Limb (tissue), 2 donors: Measurements from ENCODE around the gene CRCP.
A peak's percentile ranks its signal among the peaks of the same experiment; 100 is the strongest.
"Not testable (repeated sequence)": the region's sequence is repeated elsewhere in the genome, so short reads cannot be mapped to it uniquely, and the experiment has no call there.

Experiments
- DNase-seq, 2 donors: peaks; one replicate each; pipeline ENCODE4 v3.0.0-alpha.2; 2016; ENCODE audit errors: extremely low spot score in 2 of 2

CRCP gene

GRCh38 chr7:66105263-66105748 is 9.3 kb upstream of the CRCP start:
- no peak for DNase-seq

GRCh38 chr7:66108410-66108809 is 6.2 kb upstream of the CRCP start:
- DNase-seq: not testable (repeated sequence)

- DNase-seq: no peak
Measured at GRCh38 chr7:66110856-66111255, 3.8 kb upstream of the CRCP start.

- not testable (repeated sequence) for DNase-seq
Measured at GRCh38 chr7:66116680-66117420, 2.2 kb downstream of the CRCP start.

GRCh38 chr7:66118603-66119002 is 4.0 kb downstream of the CRCP start:
- no peak for DNase-seq

GRCh38 chr7:66119245-66119850 is 4.7 kb downstream of the CRCP start:
- DNase-seq: no peak

GRCh38 chr7:66123175-66123528 is 8.5 kb downstream of the CRCP start:
- no peak for DNase-seq

GRCh38 chr7:66124569-66124861 is 9.9 kb downstream of the CRCP start:
- DNase-seq: not testable (repeated sequence)

- DNase-seq: no peak
Measured at GRCh38 chr7:66125052-66125694, 10.5 kb downstream of the CRCP start.

GRCh38 chr7:66125781-66126352 is 11.2 kb downstream of the CRCP start:
- DNase-seq: not testable (repeated sequence)

GRCh38 chr7:66127172-66127571 is 12.5 kb downstream of the CRCP start:
- DNase-seq: not testable (repeated sequence)

GRCh38 chr7:66138994-66139752 is 24.5 kb downstream of the CRCP start:
- no peak for DNase-seq

GRCh38 chr7:66140924-66141323 is 26.3 kb downstream of the CRCP start:
- DNase-seq: peak; percentile 59 to 64

- no peak for DNase-seq
Measured at GRCh38 chr7:66142334-66142733, 27.7 kb downstream of the CRCP start.

- DNase-seq: no peak
Measured at GRCh38 chr7:66142996-66143395, 28.3 kb downstream of the CRCP start.

- no peak for DNase-seq
Measured at GRCh38 chr7:66143876-66144332, 29.3 kb downstream of the CRCP start.

GRCh38 chr7:66145400-66146104 is 30.9 kb downstream of the CRCP start:
- no peak for DNase-seq

- peak in 1 of 2 donors; percentile 23 for DNase-seq
Measured at GRCh38 chr7:66146701-66147100, 32.1 kb downstream of the CRCP start.

- not testable (repeated sequence) for DNase-seq
Measured at GRCh38 chr7:66147657-66148056, 33.0 kb downstream of the CRCP start.

- peak in 1 of 2 donors; percentile 10 for DNase-seq
Measured at GRCh38 chr7:66150471-66150870, 35.8 kb downstream of the CRCP start.
